DOHH2 (cell line): Measurements from ENCODE around the gene FN3KRP.
"Not testable (repeated sequence)": the region's sequence is repeated elsewhere in the genome, so short reads cannot be mapped to it uniquely, and the experiment has no call there.

Experiments used
- H3F3A ChIP-seq: fragments of 200-600 bp; sonication (generic), shearing (Covaris generic); 2 replicates; pipeline ENCODE4 v1.6.0; 2016; ENCODE audit warnings: antibody characterized with exemption, mild to moderate bottlenecking; ENCODE audit not compliant: control insufficient read depth, insufficient read depth
- H3K27ac ChIP-seq: fragments of 200-600 bp; sonication (generic); 2 replicates; pipeline ENCODE4 v1.5.1; 2014; ENCODE audit warnings: low read depth, mild to moderate bottlenecking, low read length, moderate library complexity
- H3K27me3 ChIP-seq: fragments of 200-600 bp; sonication (generic); 2 replicates; pipeline ENCODE4 v1.6.1; 2014; ENCODE audit warnings: mild to moderate bottlenecking, low read length, mixed read lengths; ENCODE audit not compliant: control insufficient read depth
- H3K36me3 ChIP-seq: fragments of 200-600 bp; sonication (generic); 2 replicates; pipeline ENCODE4 v1.6.1; 2014; ENCODE audit warnings: mild to moderate bottlenecking, low read length, moderate library complexity, mixed read lengths; ENCODE audit not compliant: control insufficient read depth
- H3K4me1 ChIP-seq: fragments of 200-600 bp; sonication (generic); 2 replicates; pipeline ENCODE4 v1.6.1; 2014; ENCODE audit warnings: mild to moderate bottlenecking, low read length, mixed read lengths; ENCODE audit not compliant: control insufficient read depth
- H3K4me2 ChIP-seq: fragments of 200-600 bp; sonication (generic); 2 replicates; pipeline ENCODE4 v1.6.0; 2014; ENCODE audit warnings: mild to moderate bottlenecking, low read length, moderate library complexity
- H3K4me3 ChIP-seq: fragments of 200-600 bp; sonication (generic); 2 replicates; pipeline ENCODE4 v1.5.1; 2014; ENCODE audit warnings: mild to moderate bottlenecking, low read length, mixed read lengths
- H3K79me2 ChIP-seq: fragments of 200-600 bp; sonication (generic); 2 replicates; pipeline ENCODE4 v1.6.1; 2014; ENCODE audit warnings: mild to moderate bottlenecking, low read length, mixed read lengths; ENCODE audit not compliant: control insufficient read depth
- H3K9me2 ChIP-seq: fragments of 200-600 bp; sonication (generic); replicated peaks from 2 replicates; pipeline ENCODE4 v1.6.1; 2014; ENCODE audit warnings: mild to moderate bottlenecking, low read length, mixed read lengths; ENCODE audit not compliant: control insufficient read depth
- H3K9me3 ChIP-seq: fragments of 200-600 bp; sonication (generic); 2 replicates; pipeline ENCODE4 v1.6.1; 2014; ENCODE audit warnings: antibody characterized with exemption, low read length, mixed read lengths; ENCODE audit not compliant: control insufficient read depth, insufficient read depth
- H4K20me1 ChIP-seq: fragments of 200-600 bp; sonication (generic); 2 replicates; pipeline ENCODE4 v1.6.0; 2014; ENCODE audit warnings: low read depth, mild to moderate bottlenecking, antibody characterized with exemption, low read length, moderate library complexity; ENCODE audit not compliant: control insufficient read depth, insufficient read depth
- CTCF ChIP-seq: fragments of 200-600 bp; sonication (generic); IDR thresholded peaks from one replicate; pipeline ENCODE4 v1.5.1; 2014; ENCODE audit warnings: antibody characterized with exemption, mild to moderate bottlenecking, low read depth, low read length; ENCODE audit not compliant: poor library complexity, severe bottlenecking
- EZH2phosphoT487 ChIP-seq: fragments of 200-600 bp; sonication (generic); IDR thresholded peaks from 2 replicates; pipeline ENCODE4 v1.6.1; 2017; ENCODE audit warnings: borderline replicate concordance, mild to moderate bottlenecking, antibody characterized with exemption, low read length, moderate library complexity, mixed read lengths

The FN3KRP gene

GRCh38 chr17:82772026-82772425 is 55.5 kb downstream of the FN3KRP start:
- no peak overlapping the region for H3K4me2 ChIP-seq
- H3F3A ChIP-seq: peaks cover 3% of the 10 kb centered on the region; the same call in 1 of the 2 replicates
- H3K27me3 ChIP-seq: no peaks in the 10 kb centered on the region
- H3K4me1 ChIP-seq: peaks cover 15% of the 10 kb centered on the region
- no peaks in the 10 kb centered on the region for H3K9me3 ChIP-seq
- H3K4me3 ChIP-seq: no peak overlapping the region
- H4K20me1 ChIP-seq: no peaks in the 10 kb centered on the region
- H3K36me3 ChIP-seq: peaks cover 62% of the 10 kb centered on the region
- TF ChIP-seq EZH2phosphoT487: no peak
- H3K9me2 ChIP-seq: no peaks in the 10 kb centered on the region
- no peak overlapping the region for H3K27ac ChIP-seq
- no peaks in the 10 kb centered on the region for H3K79me2 ChIP-seq

GRCh38 chr17:82774456-82774855 is 58.0 kb downstream of the FN3KRP start:
- not testable (repeated sequence) for H3K4me3 ChIP-seq, H4K20me1 ChIP-seq, H3K9me2 ChIP-seq, H3K79me2 ChIP-seq, H3F3A ChIP-seq, H3K4me2 ChIP-seq, H3K27me3 ChIP-seq, H3K27ac ChIP-seq, H3K9me3 ChIP-seq
- peaks cover 39% of the 10 kb centered on the region for H3K36me3 ChIP-seq
- H3K4me1 ChIP-seq: peaks cover 15% of the 10 kb centered on the region

- Histone ChIP-seq H3F3A (peaks cover 4% of the 10 kb centered on the region; the same call in 1 of the 2 replicates), H3K79me2 (no peaks in the 10 kb centered on the region), H3K4me3 (no peak overlapping the region), H3K9me3 (no peaks in the 10 kb centered on the region), H3K4me1 (peaks cover 15% of the 10 kb centered on the region), H3K27ac (no peak overlapping the region), H3K9me2 (no peaks in the 10 kb centered on the region), H3K27me3 (no peaks in the 10 kb centered on the region), H3K4me2 (no peak overlapping the region), H3K36me3 (peaks cover 31% of the 10 kb centered on the region), H4K20me1 (no peaks in the 10 kb centered on the region)
- TF ChIP-seq EZH2phosphoT487 (no peak), CTCF (peak; percentile 96)
Measured at GRCh38 chr17:82775001-82775823, 58.7 kb downstream of the FN3KRP start.

GRCh38 chr17:82776454-82776853 is 59.9 kb downstream of the FN3KRP start:
- H3K9me3 ChIP-seq: no peaks in the 10 kb centered on the region
- H3K4me1 ChIP-seq: peaks cover 15% of the 10 kb centered on the region
- TF ChIP-seq EZH2phosphoT487: no peak
- no peak for TF ChIP-seq CTCF
- no peaks in the 10 kb centered on the region for H3K79me2 ChIP-seq
- no peak overlapping the region for H3K27ac ChIP-seq
- peaks cover 30% of the 10 kb centered on the region for H3K36me3 ChIP-seq
- no peak overlapping the region for H3K4me3 ChIP-seq
- H3K4me2 ChIP-seq: no peak overlapping the region
- no peaks in the 10 kb centered on the region for H4K20me1 ChIP-seq
- H3K9me2 ChIP-seq: no peaks in the 10 kb centered on the region
- H3K27me3 ChIP-seq: no peaks in the 10 kb centered on the region
- H3F3A ChIP-seq: peaks cover 4% of the 10 kb centered on the region; the same call in 1 of the 2 replicates
